Uterus (tissue), 2 donors: ENCODE data around the gene BRF1.

Experiments
- CTCF ChIP-seq, 4 experiments: fragments of 200-600 bp in 2 of 4; fragments of 450-650 bp in 2 of 4; sonication (generic) in 2 of 4; IDR thresholded peaks; one replicate each; pipeline ENCODE4 v1.5.1; 2016 to 2019; ENCODE audit warnings: antibody characterized with exemption in 4 of 4, mild to moderate bottlenecking in 2 of 4, moderate library complexity in 1 of 4
- POLR2A ChIP-seq, 2 donors: fragments of 450-650 bp; IDR thresholded peaks; one replicate each; pipeline ENCODE4 v1.6.1; 2016; ENCODE audit warnings: antibody characterized with exemption in 2 of 2, mild to moderate bottlenecking in 1 of 2, moderate library complexity in 1 of 2

GRCh38 chr14:105192866-105193731, 107.7 kb downstream of the BRF1 start:
- TF ChIP-seq CTCF (IDR thresholded peaks at IDR 0.05) = no peak
- no peak for TF ChIP-seq POLR2A (IDR thresholded peaks at IDR 0.05)
